Medulla oblongata (tissue), 1 donor: ENCODE measurements around the gene FAM50B.
A peak's percentile ranks its signal among the peaks of the same experiment; 100 is the strongest.
"Not testable (repeated sequence)": the region's sequence is repeated elsewhere in the genome, so short reads cannot be mapped to it uniquely, and the experiment has no call there.

Experiments used
- DNase-seq: peaks from one replicate; pipeline ENCODE4 v3.0.0-alpha.2; 2015; ENCODE audit errors: extremely low spot score

The FAM50B gene

DNA sequence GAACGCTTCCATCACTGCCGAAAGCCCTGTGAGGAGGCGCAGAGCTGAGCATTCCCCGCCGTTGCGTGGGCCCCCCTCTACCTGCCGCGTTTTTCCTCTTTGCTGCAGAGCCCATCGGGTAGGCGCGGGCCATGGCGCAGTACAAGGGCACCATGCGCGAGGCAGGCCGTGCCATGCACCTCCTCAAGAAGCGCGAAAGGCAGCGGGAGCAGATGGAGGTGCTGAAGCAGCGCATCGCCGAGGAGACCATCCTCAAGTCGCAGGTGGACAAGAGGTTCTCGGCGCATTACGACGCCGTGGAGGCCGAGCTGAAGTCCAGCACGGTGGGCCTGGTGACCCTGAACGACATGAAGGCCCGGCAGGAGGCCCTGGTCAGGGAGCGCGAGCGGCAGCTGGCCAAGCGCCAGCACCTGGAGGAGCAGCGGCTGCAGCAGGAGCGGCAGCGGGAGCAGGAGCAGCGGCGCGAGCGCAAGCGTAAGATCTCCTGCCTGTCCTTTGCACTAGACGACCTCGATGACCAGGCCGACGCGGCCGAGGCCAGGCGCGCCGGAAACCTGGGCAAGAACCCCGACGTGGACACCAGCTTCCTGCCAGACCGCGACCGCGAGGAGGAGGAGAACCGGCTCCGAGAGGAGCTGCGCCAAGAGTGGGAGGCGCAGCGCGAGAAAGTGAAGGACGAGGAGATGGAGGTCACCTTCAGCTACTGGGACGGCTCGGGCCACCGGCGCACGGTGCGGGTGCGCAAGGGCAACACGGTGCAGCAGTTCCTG lies 693 bp downstream of the FAM50B start:
- DNase-seq = no peak

DNA sequence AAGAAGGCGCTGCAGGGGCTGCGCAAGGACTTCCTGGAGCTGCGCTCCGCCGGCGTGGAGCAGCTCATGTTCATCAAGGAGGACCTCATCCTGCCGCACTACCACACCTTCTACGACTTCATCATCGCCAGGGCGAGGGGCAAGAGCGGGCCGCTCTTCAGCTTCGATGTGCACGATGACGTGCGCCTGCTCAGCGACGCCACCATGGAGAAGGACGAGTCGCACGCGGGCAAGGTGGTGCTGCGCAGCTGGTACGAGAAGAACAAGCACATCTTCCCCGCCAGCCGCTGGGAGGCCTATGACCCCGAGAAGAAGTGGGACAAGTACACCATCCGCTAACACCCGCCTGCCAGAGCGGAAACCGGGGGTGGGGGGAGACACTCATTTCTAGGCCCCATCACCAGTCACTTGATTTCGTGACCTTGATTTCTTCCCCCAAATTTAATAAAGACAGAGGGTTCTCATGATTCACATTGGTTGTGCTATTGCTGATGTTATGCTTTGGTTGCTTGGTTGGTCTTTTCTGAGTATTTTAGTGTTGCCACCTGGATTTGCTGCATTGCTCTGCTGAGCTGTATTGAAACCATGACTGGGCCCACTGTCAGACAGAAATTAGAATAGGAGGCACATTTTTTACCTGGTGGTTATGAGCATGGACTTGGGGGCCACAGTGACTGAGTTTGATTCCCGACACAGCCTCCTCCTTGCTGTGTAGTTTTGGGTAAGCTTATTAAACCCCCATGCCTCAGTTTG lies 1.5 kb downstream of the FAM50B start:
- no peak for DNase-seq

DNA sequence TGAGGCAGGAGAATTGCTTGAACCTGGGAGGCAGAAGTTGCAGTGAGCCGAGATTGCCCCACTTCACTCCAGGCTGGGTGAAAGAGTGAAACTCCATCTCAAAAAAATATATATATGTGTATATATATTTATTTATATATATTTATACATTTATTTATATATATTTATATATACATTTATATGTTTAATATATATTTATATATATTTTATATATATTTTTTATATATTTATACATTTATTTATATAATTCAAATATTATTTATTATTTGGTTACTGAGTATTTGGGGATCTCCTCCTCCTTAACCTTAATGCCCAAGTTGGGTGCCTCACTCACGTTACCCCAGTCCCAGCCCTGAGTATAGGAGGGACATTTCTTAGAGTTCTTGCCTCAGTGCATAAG lies 2.7 kb downstream of the FAM50B start:
- DNase-seq = no peak

DNA sequence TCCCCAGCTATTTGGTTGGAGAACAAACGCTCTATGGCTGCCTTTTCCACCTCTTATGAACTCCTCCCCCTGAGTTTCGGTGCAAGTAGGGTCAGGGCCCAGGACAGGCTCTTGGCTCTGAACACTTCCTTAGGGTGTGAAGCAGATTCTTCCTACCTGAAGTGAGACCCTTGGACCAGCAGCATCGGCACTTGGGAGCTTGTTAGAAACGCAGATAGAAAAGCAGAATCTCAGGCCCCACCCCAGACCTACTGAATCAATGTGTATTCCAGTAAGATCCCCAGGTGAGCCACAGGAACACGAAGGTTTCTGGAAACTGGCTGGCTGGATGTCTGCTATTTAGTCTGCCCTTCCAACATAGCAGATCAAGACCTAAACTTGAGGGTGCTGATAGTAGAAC lies 3.2 kb downstream of the FAM50B start:
- DNase-seq = no peak

DNA sequence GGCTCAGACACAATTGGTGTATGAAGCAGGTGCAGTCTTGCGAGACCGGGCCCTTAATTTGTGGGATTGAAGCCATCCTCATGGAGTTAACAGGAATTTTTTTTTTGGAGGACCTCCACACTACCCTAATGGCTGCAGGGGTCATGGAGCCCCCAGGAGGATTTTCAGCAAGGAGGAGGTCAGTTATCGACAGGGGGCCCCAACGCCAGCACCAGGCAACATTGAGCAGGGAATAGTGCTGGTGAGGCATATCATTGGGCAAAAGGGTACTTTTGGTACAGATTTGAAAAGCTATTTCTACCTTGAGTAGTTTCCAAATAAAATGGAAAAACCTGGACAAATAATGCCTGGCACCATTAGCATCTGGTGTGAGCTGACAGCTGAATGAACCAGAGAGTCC lies 6.7 kb downstream of the FAM50B start:
- DNase-seq = no peak

DNA sequence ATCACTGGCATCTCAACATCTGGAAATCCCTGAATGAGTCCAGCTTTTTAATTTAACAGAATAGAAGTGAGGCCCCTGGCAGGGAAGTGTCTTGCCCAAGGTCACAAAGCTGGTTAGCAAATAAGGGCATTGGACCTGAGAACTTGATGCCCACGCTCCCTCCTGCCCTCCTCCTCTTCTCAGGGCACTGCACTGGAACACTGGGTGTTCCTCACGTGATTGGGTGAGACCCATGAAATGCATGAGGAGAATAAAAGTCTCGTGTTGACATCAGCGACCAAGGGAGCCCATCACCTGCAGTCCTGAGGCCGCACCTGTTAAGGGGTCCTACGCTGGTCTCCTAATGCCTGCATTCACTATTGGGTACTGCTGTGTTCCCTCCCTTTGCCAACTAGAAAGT lies 7.4 kb downstream of the FAM50B start:
- no peak for DNase-seq

DNA sequence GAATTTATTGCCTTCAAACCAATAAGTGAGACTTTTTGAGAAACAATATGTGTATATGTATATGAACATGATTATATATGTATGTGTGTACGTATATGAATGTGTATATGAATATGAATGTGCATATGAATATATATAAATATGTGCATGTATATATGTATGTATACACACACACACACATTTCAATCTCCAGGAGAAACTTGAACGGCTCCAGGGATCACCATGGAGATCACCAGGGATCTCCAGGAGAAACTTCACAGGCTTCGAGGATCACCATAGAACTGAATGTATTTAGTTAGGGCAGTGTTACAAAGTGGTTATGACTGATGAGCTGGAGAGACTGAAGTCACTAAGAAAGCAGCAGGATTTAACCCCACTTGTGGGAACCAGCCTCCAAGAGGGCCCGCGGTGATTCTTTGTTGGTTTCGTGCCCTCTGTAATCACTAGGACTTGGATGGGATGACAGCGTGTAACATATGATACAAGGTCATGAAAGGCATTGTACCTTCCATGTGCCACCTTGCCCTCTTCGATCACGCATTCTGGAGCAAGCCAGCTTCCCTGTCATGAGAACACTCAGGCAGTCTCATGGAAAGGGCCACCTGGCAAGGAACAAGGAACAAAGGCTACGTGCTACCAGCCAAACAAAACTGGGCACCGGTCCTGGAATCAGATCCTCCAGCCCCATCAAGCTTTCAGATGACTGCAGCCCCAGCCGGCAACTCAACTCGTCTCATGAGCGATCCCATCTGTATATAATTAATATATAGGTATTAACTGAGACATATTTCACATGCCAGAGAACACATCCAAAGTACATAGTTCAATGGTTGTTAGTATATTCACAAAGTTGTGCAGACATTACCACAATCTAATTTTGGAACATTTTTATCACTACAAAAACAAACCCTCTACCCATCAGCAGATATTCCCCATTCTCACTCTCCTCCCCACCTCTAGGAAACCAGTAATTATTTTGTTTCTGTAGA lies 8.6 kb downstream of the FAM50B start:
- DNase-seq = no peak

DNA sequence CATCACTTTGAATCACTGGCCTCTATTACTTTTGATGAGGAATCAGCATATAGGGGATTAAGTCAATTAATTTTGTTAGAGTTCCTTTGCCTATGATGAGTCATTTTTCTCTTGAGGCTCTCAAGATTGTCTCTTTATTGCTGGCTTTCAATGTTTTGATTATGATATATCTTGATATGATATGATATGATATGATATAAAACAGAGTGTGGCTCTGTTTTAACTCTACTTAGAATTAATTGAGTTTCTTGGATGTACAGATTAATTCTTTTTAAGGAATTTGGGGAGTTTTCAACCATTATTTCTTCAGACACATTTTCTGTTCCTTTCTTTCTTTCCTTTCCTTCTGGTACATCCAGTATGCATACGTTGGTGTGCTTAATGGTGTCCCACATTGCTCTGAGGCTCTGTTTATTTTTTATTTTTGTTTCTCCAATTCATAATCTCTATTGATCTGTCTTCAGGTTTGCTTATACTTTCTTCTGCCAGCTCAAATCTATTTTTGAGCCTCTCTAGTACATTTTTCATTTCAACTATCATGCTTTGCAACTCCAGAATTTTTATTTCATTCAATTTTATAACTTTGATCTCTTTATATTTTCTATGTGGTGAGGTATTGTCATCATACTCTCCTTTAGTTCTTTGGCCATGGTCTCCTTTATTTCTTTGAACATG lies 10.8 kb downstream of the FAM50B start:
- DNase-seq = no peak

DNA sequence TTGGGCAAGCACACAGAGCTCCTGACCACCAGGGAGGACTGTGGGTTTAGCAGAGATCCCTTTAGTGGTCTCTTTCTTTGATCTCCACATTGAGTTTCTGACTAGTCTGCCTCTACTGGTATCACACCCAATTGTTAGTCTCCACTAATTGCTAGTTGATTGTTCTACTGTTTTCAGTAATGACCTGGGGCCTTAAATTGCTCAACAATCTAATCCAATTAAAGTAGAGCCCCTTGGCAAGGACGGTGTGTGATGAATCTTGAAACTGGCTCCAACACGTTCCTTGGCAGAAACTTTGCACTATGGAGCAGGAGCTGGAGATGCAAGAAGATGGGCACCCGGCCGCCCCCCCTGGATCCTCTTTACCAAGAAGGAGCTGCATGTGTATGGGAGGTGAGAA lies 12.3 kb downstream of the FAM50B start:
- DNase-seq = no peak

DNA sequence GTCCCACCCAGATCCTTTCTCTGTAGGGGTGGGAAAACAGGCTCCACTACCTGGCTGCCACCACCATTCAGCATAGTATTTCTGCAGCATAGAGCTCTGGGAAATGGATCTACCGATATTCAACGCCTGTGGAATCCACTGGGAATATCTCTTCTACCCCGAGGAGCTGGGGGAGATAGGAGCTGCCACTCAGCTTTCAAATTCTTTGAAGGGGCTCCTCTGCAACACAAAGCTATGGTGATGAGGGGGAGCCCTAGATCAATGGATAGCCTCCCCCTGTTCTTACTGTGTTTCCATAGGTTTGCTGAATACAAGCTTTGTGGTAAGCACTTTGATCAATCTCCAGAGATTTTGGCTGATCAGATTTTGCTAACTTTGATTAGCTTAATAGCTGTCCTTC lies 12.9 kb downstream of the FAM50B start:
- DNase-seq = no peak

DNA sequence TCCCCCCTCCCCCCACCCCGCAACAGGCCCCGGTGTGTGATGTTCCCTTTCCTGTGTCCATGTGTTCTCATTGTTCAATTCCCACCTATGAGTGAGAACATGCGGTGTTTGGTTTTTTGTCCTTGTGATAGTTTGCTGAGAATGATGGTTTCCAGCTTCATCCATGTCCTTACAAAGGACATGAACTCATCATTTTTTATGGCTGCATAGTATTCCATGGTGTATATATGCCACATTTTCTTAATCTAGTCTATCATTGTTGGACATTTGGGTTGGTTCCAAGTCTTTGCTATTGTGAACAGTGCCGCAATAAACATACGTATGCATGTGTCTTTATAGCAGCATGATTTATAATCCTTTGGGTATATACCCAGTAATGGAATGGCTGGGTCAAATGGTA lies 14.1 kb downstream of the FAM50B start:
- DNase-seq = not testable (repeated sequence)

DNA sequence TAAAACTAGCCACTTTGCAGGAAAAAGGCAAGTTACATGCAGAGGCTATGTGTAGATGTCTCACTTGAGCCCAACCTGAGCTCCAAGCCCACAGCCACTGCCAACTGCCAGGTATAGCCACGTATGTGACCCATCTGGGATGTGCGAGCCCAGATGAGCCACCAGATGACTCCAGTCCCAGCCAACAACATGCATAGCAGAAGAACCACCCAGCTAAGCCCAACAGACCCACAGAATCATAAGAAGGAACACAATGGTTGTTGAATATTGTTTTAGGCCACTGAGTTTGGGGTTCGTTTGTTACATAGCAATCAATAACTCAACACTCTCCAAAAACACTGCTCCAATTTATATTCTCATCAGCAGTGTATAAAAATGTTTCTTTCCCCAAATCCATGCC lies 16.3 kb downstream of the FAM50B start:
- DNase-seq = no peak

DNA sequence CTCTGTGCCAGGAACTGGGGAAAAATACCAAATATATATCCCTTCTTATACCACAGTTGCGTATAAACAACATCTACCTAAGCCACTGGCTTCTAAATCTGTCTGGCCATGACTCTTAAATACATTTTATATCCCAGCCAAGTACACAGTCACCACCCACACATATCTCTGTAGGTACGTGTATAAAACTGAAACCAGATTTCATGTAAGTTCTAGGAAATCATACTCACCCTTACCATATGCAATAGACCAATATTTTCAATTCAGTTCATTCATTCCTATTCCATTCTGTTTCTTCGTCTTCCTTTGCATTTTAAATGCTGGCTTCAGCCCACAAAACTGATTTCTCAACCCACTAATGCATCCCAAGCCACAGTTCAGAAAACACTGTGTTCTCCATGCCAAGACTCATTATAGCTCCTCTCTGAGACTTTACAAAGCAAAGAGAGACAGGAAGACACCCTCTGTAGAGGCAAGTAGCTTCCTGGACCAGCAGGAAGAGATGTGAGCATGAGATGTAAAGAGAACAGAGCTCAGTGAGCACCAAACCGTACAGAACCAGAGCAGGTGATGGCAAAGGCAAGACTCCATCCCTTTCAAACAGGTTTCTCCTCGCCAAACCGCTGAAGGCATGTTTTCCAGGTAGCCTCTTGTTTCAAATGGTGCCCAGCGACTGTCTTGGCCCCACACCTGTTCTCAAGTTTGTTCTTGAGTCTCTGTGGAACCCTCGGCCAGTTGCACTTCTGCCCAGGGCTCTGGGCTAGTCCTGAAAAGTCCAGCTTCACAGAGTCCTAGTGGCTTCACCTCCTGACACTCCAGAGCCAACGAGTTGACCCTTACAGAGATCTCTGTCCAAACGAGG lies 18.7 kb downstream of the FAM50B start:
- DNase-seq = no peak

DNA sequence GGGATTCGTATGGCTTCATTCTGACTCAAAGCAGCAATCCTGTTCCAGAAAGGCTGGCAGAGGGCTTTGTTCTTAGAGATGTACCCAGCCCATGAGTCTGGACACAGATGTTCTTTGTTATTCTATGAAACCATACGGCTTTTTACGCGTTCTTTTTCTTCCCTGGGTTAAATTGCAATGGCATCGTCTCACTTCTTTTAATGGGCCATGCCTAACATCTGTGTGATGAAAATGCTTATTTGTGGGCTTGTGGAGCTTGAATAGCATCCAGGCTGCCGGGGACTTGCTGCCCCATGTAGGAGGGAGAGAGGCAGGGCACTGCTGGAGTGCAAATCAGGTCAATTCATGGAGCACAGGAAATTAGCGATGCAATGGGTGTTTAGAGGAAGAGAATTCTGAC lies 19.4 kb downstream of the FAM50B start:
- DNase-seq = peak; percentile 60

DNA sequence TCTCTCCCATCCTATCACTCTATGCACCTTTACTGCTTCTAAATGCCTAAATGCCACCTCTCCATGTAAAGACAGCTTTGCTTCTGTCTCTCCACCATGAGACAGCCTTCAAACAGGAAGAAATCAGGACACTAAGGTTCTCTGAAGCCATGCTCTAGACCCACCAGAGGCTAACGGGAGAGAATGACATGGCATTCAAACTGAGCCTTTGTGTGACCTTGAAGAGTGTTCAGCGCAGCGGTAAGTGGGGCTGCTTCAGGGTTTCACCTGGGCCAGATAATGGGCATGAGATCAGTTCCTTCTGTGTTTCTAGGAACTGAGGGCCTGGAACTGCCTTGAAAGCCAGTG lies 20.1 kb downstream of the FAM50B start:
- no peak for DNase-seq

DNA sequence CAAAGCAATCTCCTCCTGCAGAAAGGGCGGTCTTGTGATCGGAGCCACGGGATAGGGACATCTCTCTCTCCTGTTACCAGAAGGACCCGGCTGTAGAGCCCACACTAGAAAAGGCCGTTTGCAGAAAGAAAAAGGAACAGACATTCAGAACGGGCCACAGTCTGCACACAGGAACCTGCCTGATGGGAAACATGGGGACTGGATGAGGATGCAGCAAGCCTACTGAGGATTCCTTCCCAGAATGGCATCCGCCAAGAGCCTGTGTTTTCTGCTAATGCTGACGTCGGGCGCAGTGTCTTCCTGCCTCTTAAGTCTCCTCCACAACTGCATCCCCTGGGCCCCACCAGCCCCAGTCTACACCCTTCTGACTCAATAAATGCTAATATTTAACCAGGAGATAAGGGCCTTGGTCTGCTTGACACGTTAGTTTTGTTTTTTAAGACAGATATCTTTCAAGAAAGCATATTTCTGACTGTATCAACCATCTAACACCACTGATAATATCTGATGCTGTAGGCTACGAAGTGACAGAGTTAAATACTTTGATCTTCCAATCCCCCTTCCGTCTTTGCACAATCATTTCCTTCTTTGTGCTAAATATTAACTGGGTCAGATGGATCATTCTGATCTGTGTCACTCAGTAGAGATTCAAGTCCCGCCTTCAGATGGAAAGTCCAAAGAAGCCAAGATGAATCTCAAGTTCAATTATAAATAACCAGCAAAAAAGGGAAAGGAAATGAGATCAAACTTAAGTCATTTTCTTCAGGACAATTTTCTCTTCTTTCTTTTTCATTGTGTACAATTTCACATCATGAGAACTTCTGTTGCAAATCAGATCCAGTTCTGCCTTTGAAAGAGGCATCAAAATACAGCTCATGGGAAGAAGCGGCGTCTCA lies 20.7 kb downstream of the FAM50B start:
- DNase-seq = no peak

DNA sequence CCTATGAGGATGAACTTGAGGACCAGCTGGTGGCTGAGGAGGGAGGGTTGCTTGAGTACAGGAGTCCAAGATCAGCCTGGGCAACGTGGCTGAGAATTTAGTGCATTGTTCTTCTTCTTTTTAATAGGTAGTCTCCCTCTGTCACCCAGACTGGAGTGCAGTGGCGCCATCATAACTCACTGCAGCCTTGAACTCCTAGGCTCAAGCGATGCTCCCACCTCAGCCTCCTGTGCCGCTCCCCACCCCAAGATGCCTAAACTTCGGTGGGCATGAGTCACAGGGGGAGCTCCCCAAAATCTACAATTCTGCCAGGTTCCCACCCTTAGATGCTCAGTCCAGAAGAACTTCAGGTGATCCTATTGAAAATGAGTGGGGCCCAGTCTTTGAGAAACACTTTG lies 21.4 kb downstream of the FAM50B start:
- DNase-seq = no peak

DNA sequence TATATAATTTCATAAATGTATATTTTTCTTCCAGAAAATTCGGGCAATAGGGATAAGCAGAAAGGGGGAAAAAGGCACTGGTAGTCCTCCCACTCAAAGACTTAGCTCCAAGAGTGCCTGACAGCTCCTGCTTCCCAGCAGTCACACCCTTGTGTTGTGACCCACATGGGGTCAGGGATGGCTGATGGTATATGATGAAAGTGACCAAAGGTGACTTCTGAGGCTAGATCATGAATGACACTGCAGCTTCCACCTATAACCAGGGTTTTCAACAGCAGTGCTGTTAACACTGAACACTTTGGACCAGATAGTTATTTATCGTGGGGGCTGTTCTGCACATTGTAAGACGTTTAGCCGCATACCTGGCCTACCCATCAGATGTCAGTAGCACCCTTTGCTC lies 22.3 kb downstream of the FAM50B start:
- no peak for DNase-seq

DNA sequence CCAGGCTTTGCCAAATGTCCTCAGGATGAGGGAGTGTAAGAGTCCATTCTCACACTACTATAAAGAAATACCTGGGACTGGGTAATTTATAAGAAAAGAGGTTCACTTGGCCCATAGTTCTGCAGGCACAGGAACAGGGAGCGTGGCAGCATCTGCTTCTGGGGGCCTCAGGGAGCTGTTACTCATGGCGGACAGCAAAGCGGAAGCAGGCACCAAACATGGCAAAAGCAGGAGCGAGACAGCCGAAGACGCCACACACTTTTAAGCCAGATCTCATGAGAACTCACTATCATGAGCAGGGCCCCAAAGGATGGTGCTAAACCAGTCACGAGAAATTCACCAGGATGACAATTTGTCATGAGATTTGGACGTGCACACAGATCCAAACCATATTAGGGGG lies 22.8 kb downstream of the FAM50B start:
- DNase-seq = no peak

DNA sequence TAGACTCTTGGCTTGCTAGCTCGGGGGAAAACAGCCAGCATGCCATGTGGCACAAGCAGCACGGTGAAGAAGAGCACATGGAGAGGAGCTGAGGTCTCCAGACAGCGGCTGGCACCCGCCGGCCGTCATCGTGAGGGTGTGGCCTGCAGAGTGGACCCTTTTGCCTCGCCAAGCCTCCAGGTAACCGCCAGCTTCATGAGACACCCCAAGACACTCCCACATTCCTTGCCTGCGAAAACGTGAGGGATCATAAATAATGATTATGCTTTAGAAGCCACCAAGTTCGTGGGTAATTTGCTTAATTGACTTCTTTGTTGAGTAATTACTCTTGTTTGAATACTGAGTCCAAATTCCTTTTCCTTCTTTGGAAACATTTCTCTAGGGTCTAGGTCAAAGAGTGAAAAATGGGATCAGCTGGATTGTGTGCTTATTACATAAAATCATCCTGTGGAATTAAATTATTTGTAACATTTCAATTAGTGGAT lies 23.2 kb downstream of the FAM50B start:
- DNase-seq = no peak
